ENCODE measurements around the gene PDCD10. TPM values are rescaled to one million over a fixed set of nuclear protein-coding genes. Genes with fewer than 3 reads are reported as not detected.

PDCD10 gene
- polyA plus RNA-seq, 3 donors = 31.7 to 61.8 (median 61.5) TPM

- Mint-ChIP-seq H3K4me1 (no peaks in the 10 kb centered on the region), H3K4me3 (no peak overlapping the region), H3K36me3 (peaks cover 51 to 73% of the 10 kb centered on the region in 2 donors), H3K9me3 (peaks cover 0 to 2% (median 0%) of the 10 kb centered on the region in 7 donors), H3K27me3 (ENCODE audit: low read depth in 3 of 3) (no peaks in the 10 kb centered on the region), H3K27ac (no peak overlapping the region)
- Histone ChIP-seq H3K9ac (ENCODE audit: insufficient read depth, low read length, poor library complexity, severe bottlenecking) (no peak overlapping the region), H3K27ac (ENCODE audit: low read depth in 1 of 2, low read length in 2 of 2) (no peak overlapping the region), H3K27me3 (ENCODE audit: control insufficient read depth in 2 of 2, insufficient read depth in 2 of 2, low read length in 2 of 2) (no peaks in the 10 kb centered on the region), H3K4me3 (replicated peaks in 1 of 3; ENCODE audit: low read depth in 2 of 3, low read length in 3 of 3) (no peak overlapping the region), H3K79me2 (ENCODE audit: insufficient read depth, low read length) (peaks cover 54% of the 10 kb centered on the region), H3K9me3 (replicated peaks in 1 of 2; ENCODE audit: control insufficient read depth in 1 of 2, insufficient read depth in 1 of 2, low read length in 2 of 2) (no peaks in the 10 kb centered on the region), H3K4me1 (ENCODE audit: control insufficient read depth in 1 of 2, insufficient read depth in 2 of 2, low read length in 2 of 2) (no peaks in the 10 kb centered on the region), H4K20me1 (ENCODE audit: insufficient read depth, low read length) (peaks cover 83% of the 10 kb centered on the region), H3K36me3 (replicated peaks in 1 of 2; ENCODE audit: control insufficient read depth in 1 of 2, insufficient read depth in 2 of 2, low read length in 2 of 2) (peaks cover 44 to 81% of the 10 kb centered on the region in 2 donors), H3K4me2 (replicated peaks; ENCODE audit: extremely low read depth, low read length, poor library complexity, severe bottlenecking) (no peak overlapping the region), H2AFZ (ENCODE audit: insufficient read depth, low read depth, low read length, poor library complexity, severe bottlenecking) (no peak overlapping the region)
- DNase-seq = no peak
- no peak for TF ChIP-seq CTCF (IDR thresholded peaks at IDR 0.05)
- intact Hi-C loops (cut with micrococcal nuclease) = loop anchor here in 1 of 2 donors (10.0 kb wide), 1 partner anchor 168 kb away; no protein-coding TSS in a partner anchor
- WGBS (ENCODE audit: insufficient coverage) = no CpG with 5 or more reads among the region's 2 CpGs
These were observed 17.8 kb downstream of the PDCD10 start for GRCh38 chr3:167716920-167717319.

DNA sequence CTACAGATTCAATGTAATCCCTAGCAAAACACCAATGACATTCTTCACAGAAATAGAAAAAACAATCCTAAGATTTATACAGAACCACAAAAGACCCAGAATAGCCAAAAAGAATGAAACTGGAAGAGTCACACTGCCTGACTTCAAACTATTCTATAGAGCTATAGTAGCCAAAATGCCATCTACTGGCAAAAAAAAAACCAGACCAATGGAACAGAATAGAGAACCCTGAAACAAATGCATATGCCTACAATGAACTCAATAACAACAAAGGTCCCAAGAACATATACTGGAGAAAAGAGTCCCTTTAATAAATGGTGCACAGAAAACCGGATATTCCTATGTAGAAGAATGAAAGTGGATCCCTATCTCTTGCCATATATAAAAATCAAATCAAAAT lies 19.8 kb downstream of the PDCD10 start:
- no peak overlapping the region for H3K4me2 ChIP-seq (replicated peaks; ENCODE audit: extremely low read depth, low read length, poor library complexity, severe bottlenecking)
- H3K27me3 Mint-ChIP-seq (ENCODE audit: low read depth in 3 of 3) = no peaks in the 10 kb centered on the region
- no peaks in the 10 kb centered on the region for H3K4me1 Mint-ChIP-seq
- H3K4me1 ChIP-seq (ENCODE audit: control insufficient read depth in 1 of 2, insufficient read depth in 2 of 2, low read length in 2 of 2) = no peaks in the 10 kb centered on the region
- no peaks in the 10 kb centered on the region for H3K9me3 ChIP-seq (replicated peaks in 1 of 2; ENCODE audit: control insufficient read depth in 1 of 2, insufficient read depth in 1 of 2, low read length in 2 of 2)
- no peak overlapping the region for H3K4me3 ChIP-seq (replicated peaks in 1 of 3; ENCODE audit: low read depth in 2 of 3, low read length in 3 of 3)
- H3K36me3 Mint-ChIP-seq = peaks cover 65 to 83% of the 10 kb centered on the region in 2 donors
- no peak for TF ChIP-seq CTCF (IDR thresholded peaks at IDR 0.05)
- peaks cover 50% of the 10 kb centered on the region for H3K79me2 ChIP-seq (ENCODE audit: insufficient read depth, low read length)
- no peak overlapping the region for H3K27ac Mint-ChIP-seq
- intact Hi-C loops (cut with micrococcal nuclease) = loop anchor here in 1 of 2 donors (10.0 kb wide), 1 partner anchor 170 kb away; no protein-coding TSS in a partner anchor
- H2AFZ ChIP-seq (ENCODE audit: insufficient read depth, low read depth, low read length, poor library complexity, severe bottlenecking) = no peak overlapping the region
- DNase-seq = no peak
- WGBS (ENCODE audit: insufficient coverage) = no CpG with 5 or more reads among the region's 1 CpG
- H3K9me3 Mint-ChIP-seq = peaks cover 0 to 2% (median 0%) of the 10 kb centered on the region in 7 donors
- H3K36me3 ChIP-seq (replicated peaks in 1 of 2; ENCODE audit: control insufficient read depth in 1 of 2, insufficient read depth in 2 of 2, low read length in 2 of 2) = peaks cover 48 to 83% of the 10 kb centered on the region in 2 donors
- no peak overlapping the region for H3K9ac ChIP-seq (ENCODE audit: insufficient read depth, low read length, poor library complexity, severe bottlenecking)
- peaks cover 83% of the 10 kb centered on the region for H4K20me1 ChIP-seq (ENCODE audit: insufficient read depth, low read length)
- no peak overlapping the region for H3K27ac ChIP-seq (ENCODE audit: low read depth in 1 of 2, low read length in 2 of 2)
- no peak overlapping the region for H3K4me3 Mint-ChIP-seq
- H3K27me3 ChIP-seq (ENCODE audit: control insufficient read depth in 2 of 2, insufficient read depth in 2 of 2, low read length in 2 of 2) = no peaks in the 10 kb centered on the region

Measured in CD14-positive monocyte (primary cell).